ENCODE data around the gene OLIG2.

OLIG2 gene

DNA sequence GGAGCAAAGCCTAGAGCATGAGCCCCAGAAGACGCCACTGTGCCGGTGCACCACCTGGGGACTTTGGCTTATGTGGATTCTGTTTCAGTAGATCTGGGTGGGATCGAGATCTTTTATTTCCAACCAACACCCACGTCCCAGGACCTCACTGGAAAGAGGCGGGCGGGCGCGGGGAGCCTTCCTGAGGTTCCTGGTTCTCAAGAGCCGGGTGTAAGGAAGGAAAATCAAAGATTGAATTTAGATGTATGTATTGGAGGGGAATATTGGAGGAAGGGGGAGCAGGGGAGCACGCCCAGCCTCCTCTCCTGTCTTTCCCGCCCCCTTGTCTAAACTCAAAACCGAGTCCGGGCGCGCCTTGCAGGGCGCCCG is 6.2 kb upstream of the OLIG2 start:
- H3K4me1 ChIP-seq (ENCODE audit: insufficient read depth, poor library complexity, severe bottlenecking), result no peaks in the 10 kb centered on the region
- H3K9me3 ChIP-seq (ENCODE audit: severe bottlenecking), result no peaks in the 10 kb centered on the region
- H3K27me3 ChIP-seq (ENCODE audit: insufficient read depth, poor library complexity, severe bottlenecking), result peaks cover 83% of the 10 kb centered on the region
- ATAC-seq (ENCODE audit: low read depth) (no peak), DNase-seq (ENCODE audit: low spot score) (no peak)
- TF ChIP-seq, protein P1, sequence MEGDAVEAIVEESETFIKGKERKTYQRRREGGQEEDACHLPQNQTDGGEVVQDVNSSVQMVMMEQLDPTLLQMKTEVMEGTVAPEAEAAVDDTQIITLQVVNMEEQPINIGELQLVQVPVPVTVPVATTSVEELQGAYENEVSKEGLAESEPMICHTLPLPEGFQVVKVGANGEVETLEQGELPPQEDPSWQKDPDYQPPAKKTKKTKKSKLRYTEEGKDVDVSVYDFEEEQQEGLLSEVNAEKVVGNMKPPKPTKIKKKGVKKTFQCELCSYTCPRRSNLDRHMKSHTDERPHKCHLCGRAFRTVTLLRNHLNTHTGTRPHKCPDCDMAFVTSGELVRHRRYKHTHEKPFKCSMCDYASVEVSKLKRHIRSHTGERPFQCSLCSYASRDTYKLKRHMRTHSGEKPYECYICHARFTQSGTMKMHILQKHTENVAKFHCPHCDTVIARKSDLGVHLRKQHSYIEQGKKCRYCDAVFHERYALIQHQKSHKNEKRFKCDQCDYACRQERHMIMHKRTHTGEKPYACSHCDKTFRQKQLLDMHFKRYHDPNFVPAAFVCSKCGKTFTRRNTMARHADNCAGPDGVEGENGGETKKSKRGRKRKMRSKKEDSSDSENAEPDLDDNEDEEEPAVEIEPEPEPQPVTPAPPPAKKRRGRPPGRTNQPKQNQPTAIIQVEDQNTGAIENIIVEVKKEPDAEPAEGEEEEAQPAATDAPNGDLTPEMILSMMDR (IDR thresholded peaks at IDR 0.05; ENCODE audit: poor library complexity, severe bottlenecking), result no peak
- H3K36me3 ChIP-seq (ENCODE audit: low read depth), result no peaks in the 10 kb centered on the region
- no peak overlapping the region for H3K27ac ChIP-seq (ENCODE audit: poor library complexity, severe bottlenecking)
- H3K4me3 ChIP-seq (ENCODE audit: severe bottlenecking), result peak overlapping the region; percentile 12

DNA sequence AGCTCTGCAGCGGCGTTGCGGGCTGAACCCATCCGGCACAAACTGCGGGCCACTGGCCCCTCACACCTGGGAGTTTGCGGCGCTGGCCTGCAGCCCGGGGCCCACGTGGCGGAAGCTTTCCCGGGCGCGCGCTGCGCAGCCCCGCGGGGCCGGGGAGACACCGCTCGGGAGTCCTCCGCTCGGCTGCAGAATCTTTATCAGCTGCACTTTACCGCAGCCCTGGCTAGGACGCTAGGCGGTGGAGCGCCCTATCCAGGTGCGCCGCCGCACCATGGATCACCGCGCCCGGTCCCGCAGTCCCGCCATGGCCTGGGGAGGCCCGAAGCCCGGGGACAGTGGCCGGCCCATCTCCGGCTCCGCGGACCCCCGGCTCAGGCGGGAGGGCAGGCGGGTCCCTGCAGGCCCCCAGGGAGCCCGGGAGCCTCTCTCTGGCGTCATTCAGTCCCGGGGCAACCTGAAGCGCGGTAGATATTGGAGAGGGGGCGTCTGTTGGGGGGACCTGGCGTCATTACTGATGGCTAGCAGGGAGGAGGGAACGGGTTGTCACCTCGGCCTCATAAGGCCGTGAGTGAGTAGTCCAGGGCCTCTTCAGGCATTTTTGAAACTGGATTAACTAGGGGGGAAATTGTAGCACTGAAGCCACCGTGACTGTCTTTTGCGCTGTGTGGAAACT is 5.7 kb upstream of the OLIG2 start:
- ATAC-seq (ENCODE audit: low read depth) (peak; percentile 80), DNase-seq (ENCODE audit: low spot score) (no peak)
- TF ChIP-seq, protein P1 (IDR thresholded peaks at IDR 0.05; ENCODE audit: poor library complexity, severe bottlenecking), result no peak
- peaks cover 88% of the 10 kb centered on the region for H3K27me3 ChIP-seq (ENCODE audit: insufficient read depth, poor library complexity, severe bottlenecking)
- H3K4me1 ChIP-seq (ENCODE audit: insufficient read depth, poor library complexity, severe bottlenecking), result no peaks in the 10 kb centered on the region
- no peak overlapping the region for H3K27ac ChIP-seq (ENCODE audit: poor library complexity, severe bottlenecking)
- no peaks in the 10 kb centered on the region for H3K36me3 ChIP-seq (ENCODE audit: low read depth)
- no peaks in the 10 kb centered on the region for H3K9me3 ChIP-seq (ENCODE audit: severe bottlenecking)
- peak overlapping the region; percentile 12 for H3K4me3 ChIP-seq (ENCODE audit: severe bottlenecking)

DNA sequence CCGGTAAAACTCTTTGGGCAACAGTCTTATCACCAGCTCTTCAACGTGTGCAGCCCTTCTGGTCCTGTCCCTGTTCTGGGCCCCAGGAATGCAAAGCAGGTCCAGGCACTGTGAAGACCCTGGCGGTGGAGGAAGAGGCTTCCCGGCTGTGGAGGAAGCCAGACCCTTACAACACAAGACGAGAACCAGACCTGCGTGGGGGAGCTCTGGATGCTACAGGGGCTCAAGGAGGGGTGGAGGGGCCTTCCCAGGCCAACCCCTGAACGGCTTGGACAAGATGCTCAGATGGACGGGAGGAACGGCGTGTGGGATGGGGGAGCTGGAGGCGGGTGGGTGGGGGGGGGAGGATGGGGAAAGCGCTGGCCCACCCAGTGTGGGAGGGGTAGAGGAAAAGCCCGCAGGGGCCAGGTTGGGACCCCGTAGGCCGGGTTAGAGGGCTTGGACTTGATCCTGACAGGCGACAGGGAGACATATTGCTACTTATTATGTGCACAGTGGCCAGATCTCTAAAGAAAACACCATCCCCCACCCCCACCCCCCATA is 5.1 kb upstream of the OLIG2 start:
- no peak overlapping the region for H3K27ac ChIP-seq (ENCODE audit: poor library complexity, severe bottlenecking)
- no peaks in the 10 kb centered on the region for H3K4me1 ChIP-seq (ENCODE audit: insufficient read depth, poor library complexity, severe bottlenecking)
- DNase-seq (ENCODE audit: low spot score), result no peak
- H3K4me3 ChIP-seq (ENCODE audit: severe bottlenecking), result no peak overlapping the region
- H3K27me3 ChIP-seq (ENCODE audit: insufficient read depth, poor library complexity, severe bottlenecking), result peaks cover 94% of the 10 kb centered on the region
- H3K9me3 ChIP-seq (ENCODE audit: severe bottlenecking), result no peaks in the 10 kb centered on the region
- 0 out of 3 replicates have a peak, but pooled peaks have one; percentile 13 for ATAC-seq (ENCODE audit: low read depth)
- no peaks in the 10 kb centered on the region for H3K36me3 ChIP-seq (ENCODE audit: low read depth)
- TF ChIP-seq, protein P1 (IDR thresholded peaks at IDR 0.05; ENCODE audit: poor library complexity, severe bottlenecking), result no peak

DNA sequence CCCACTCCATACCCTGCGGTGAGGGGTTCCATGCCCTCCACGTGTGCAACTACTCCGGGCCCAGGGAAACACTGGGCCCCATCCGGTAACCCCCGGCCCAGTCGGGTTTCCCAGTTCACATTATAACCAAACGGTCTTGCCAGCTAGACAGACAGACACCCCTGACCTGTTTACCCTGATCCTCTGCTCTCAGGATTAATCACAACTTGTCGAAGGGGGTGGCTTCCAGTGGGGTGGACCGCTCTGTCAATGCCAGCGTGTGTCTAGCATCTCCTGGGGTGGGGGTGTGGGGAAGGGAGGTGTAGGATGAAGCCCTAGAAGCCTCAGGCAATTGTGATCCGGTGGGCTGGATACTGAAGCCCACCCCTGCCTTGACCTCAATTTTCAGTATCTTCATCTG is 4.6 kb upstream of the OLIG2 start:
- H3K36me3 ChIP-seq (ENCODE audit: low read depth), result no peaks in the 10 kb centered on the region
- H3K27me3 ChIP-seq (ENCODE audit: insufficient read depth, poor library complexity, severe bottlenecking), result peaks cover 96% of the 10 kb centered on the region

More for the DNA sequence above, 4.6 kb upstream of the OLIG2 start:
- DNase-seq (ENCODE audit: low spot score) (no peak), ATAC-seq (ENCODE audit: low read depth) (no peak)
- no peak overlapping the region for H3K27ac ChIP-seq (ENCODE audit: poor library complexity, severe bottlenecking)
- H3K4me3 ChIP-seq (ENCODE audit: severe bottlenecking), result no peak overlapping the region
- no peaks in the 10 kb centered on the region for H3K4me1 ChIP-seq (ENCODE audit: insufficient read depth, poor library complexity, severe bottlenecking)
- TF ChIP-seq, protein P1 (IDR thresholded peaks at IDR 0.05; ENCODE audit: poor library complexity, severe bottlenecking), result no peak
- no peaks in the 10 kb centered on the region for H3K9me3 ChIP-seq (ENCODE audit: severe bottlenecking)

All from RWPE2 (cell line).